ENCODE data around the gene PTPN11. TPM values are rescaled to one million over a fixed set of nuclear protein-coding genes. Genes with fewer than 3 reads are reported as not detected.

The PTPN11 gene
- polyA plus RNA-seq, 2 of the 4 experiments (the other 2 are of a cell fraction): 78.6 to 194 TPM

DNA sequence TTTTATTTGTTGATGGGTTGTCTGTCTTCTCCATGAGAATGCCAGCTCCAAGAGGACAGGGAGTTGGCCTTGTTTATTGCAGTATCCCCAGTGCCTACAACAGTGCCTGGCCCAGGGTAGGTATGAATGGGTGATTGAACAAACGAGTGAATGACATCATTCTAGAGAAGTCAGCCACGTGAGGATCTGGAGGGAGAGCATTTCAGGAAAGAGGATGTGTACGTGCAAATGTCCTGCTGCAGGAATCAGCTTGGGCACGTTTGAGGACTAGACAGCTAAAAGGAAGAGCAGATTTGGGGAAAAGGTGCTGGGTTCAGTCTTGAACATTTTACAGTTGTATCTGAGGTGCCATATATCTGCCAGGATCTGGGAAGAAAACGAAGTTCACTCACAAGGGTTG is 97.1 kb downstream of the PTPN11 start:
- POLR2A ChIA-PET: no interaction called here

DNA sequence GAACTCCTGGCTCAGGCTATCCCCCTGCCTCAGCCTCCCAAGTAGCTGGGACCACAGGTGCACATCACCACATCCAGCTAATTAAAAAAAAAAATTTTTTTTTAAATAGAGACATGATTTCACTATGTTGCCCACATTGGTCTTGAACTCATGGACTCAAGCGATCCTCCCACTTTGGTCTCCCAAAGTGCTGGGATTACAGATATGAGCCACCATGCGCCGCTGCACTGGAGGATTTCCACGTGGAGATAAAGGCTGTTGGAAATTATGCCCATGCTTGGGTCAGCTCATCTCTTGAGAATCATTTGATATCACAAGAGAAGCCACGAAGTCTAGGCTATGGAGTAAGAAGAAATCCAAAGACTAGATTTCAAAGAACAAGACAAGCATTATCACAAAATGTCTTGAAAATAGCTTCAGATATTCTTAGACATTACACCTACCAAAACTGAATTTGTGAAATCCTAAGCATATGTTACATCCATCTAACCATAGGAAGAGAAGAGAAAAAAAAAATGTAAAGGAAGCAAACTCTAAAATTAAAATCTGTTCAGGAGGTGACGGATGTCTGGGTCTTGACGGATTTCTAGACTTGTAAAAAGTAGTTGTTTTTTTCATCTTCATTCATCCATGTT is 99.1 kb downstream of the PTPN11 start:
- DNase-seq (ENCODE audit: low read depth in 1 of 2, low spot score in 1 of 2) (no peak), ATAC-seq (no peak), FAIRE-seq (no peak)
- Histone ChIP-seq H3K4me1 (no peaks in the 10 kb centered on the region), H3K4me3 (no peak overlapping the region), H3K27ac (no peak overlapping the region), H3K9me3 (no peaks in the 10 kb centered on the region), H3K4me2 (no peak overlapping the region)
- CTCF ChIA-PET: interaction anchor here (0.7 to 1.3 kb wide), 2 partner anchors 13 to 20 kb away, joined by 3 read pairs; no protein-coding TSS in a partner anchor
- 81% methylated on average over 7 of the region's 7 CpGs for WGBS (ENCODE audit: missing lambda C conversion rate)
- POLR2A ChIA-PET: no interaction called here
- TF ChIP-seq FOXS1 (CRISPR knock-in tag; IDR thresholded peaks at IDR 0.05) (no peak), HOXA7 (CRISPR knock-in tag; IDR thresholded peaks at IDR 0.05) (no peak), MAZ (IDR thresholded peaks at IDR 0.05; ENCODE audit: borderline replicate concordance, low read depth, low read length) (no peak), HOXB13 (CRISPR knock-in tag; IDR thresholded peaks at IDR 0.05; ENCODE audit: low read depth) (no peak), FOSB (CRISPR knock-in tag; IDR thresholded peaks at IDR 0.05) (no peak), POLR2AphosphoS2 (conservative IDR thresholded peaks at IDR 0.05; ENCODE audit: low read length) (no peak), FOSL2 (IDR thresholded peaks at IDR 0.05) (no peak), FOSL2 (CRISPR knock-in tag; IDR thresholded peaks at IDR 0.05) (no peak), KDM1A (IDR thresholded peaks at IDR 0.05; ENCODE audit: low read depth) (no peak), NFE2L2 (conservative IDR thresholded peaks at IDR 0.05; ENCODE audit: low read length) (no peak), GATA3 (IDR thresholded peaks at IDR 0.05; ENCODE audit: borderline replicate concordance) (no peak), ZNF302 (CRISPR knock-in tag; IDR thresholded peaks at IDR 0.05) (no peak), CHD2 (IDR thresholded peaks at IDR 0.05; ENCODE audit: low read length, partially characterized antibody) (no peak), CBX8 (IDR thresholded peaks at IDR 0.05) (no peak), ZSCAN20 (CRISPR knock-in tag; IDR thresholded peaks at IDR 0.05) (no peak), MYC (IDR thresholded peaks at IDR 0.05; ENCODE audit: borderline replicate concordance, low read length) (no peak), NR3C1 (IDR thresholded peaks at IDR 0.05) (no peak), SMC3 (IDR thresholded peaks at IDR 0.05) (no peak), NPAS2 (CRISPR knock-in tag; IDR thresholded peaks at IDR 0.05; ENCODE audit: borderline replicate concordance) (no peak), RNF2 (IDR thresholded peaks at IDR 0.05; ENCODE audit: borderline replicate concordance, low read depth) (no peak)
- TF ChIP-seq, protein P1, sequence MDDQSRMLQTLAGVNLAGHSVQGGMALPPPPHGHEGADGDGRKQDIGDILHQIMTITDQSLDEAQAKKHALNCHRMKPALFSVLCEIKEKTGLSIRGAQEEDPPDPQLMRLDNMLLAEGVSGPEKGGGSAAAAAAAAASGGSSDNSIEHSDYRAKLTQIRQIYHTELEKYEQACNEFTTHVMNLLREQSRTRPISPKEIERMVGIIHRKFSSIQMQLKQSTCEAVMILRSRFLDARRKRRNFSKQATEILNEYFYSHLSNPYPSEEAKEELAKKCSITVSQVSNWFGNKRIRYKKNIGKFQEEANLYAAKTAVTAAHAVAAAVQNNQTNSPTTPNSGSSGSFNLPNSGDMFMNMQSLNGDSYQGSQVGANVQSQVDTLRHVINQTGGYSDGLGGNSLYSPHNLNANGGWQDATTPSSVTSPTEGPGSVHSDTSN (IDR thresholded peaks at IDR 0.05): no peak

More for the DNA sequence above, 97.1 kb downstream of the PTPN11 start:
- Histone ChIP-seq H3K4me3 (no peak overlapping the region), H3K27ac (no peak overlapping the region), H3K9me3 (no peaks in the 10 kb centered on the region), H3K4me1 (no peaks in the 10 kb centered on the region), H3K4me2 (no peak overlapping the region)
- no peak for FAIRE-seq
- no peak for ATAC-seq
- TF ChIP-seq, protein P2, sequence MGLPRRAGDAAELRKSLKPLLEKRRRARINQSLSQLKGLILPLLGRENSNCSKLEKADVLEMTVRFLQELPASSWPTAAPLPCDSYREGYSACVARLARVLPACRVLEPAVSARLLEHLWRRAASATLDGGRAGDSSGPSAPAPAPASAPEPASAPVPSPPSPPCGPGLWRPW (IDR thresholded peaks at IDR 0.05): no peak
- TF ChIP-seq HOXB5 (CRISPR knock-in tag; IDR thresholded peaks at IDR 0.05) (no peak), FOSB (CRISPR knock-in tag; IDR thresholded peaks at IDR 0.05) (no peak), RCOR1 (IDR thresholded peaks at IDR 0.05; ENCODE audit: low read depth, low read length) (no peak), JUN (IDR thresholded peaks at IDR 0.05) (no peak), TP53 (CRISPR knock-in tag; IDR thresholded peaks at IDR 0.05) (no peak), KDM5A (IDR thresholded peaks at IDR 0.05) (no peak), CHD4 (IDR thresholded peaks at IDR 0.05; ENCODE audit: borderline replicate concordance) (no peak), ZFP36 (IDR thresholded peaks at IDR 0.05; ENCODE audit: borderline replicate concordance, partially characterized antibody) (no peak), CBX8 (IDR thresholded peaks at IDR 0.05) (no peak), GATA3 (IDR thresholded peaks at IDR 0.05; ENCODE audit: borderline replicate concordance) (no peak), POLR2AphosphoS2 (conservative IDR thresholded peaks at IDR 0.05; ENCODE audit: low read length) (no peak), EP300 (IDR thresholded peaks at IDR 0.05) (no peak)
- TF ChIP-seq, protein P3, sequence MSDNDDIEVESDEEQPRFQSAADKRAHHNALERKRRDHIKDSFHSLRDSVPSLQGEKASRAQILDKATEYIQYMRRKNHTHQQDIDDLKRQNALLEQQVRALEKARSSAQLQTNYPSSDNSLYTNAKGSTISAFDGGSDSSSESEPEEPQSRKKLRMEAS (IDR thresholded peaks at IDR 0.05): no peak
- TF ChIP-seq, protein P4, sequence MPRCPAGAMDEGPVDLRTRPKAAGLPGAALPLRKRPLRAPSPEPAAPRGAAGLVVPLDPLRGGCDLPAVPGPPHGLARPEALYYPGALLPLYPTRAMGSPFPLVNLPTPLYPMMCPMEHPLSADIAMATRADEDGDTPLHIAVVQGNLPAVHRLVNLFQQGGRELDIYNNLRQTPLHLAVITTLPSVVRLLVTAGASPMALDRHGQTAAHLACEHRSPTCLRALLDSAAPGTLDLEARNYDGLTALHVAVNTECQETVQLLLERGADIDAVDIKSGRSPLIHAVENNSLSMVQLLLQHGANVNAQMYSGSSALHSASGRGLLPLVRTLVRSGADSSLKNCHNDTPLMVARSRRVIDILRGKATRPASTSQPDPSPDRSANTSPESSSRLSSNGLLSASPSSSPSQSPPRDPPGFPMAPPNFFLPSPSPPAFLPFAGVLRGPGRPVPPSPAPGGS (IDR thresholded peaks at IDR 0.05): no peak
- TF ChIP-seq, protein P5, sequence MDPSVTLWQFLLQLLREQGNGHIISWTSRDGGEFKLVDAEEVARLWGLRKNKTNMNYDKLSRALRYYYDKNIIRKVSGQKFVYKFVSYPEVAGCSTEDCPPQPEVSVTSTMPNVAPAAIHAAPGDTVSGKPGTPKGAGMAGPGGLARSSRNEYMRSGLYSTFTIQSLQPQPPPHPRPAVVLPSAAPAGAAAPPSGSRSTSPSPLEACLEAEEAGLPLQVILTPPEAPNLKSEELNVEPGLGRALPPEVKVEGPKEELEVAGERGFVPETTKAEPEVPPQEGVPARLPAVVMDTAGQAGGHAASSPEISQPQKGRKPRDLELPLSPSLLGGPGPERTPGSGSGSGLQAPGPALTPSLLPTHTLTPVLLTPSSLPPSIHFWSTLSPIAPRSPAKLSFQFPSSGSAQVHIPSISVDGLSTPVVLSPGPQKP (IDR thresholded peaks at IDR 0.05; ENCODE audit: low read depth, low read length): no peak
- TF ChIP-seq, protein P6, sequence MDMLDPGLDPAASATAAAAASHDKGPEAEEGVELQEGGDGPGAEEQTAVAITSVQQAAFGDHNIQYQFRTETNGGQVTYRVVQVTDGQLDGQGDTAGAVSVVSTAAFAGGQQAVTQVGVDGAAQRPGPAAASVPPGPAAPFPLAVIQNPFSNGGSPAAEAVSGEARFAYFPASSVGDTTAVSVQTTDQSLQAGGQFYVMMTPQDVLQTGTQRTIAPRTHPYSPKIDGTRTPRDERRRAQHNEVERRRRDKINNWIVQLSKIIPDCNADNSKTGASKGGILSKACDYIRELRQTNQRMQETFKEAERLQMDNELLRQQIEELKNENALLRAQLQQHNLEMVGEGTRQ (IDR thresholded peaks at IDR 0.05): no peak
- TF ChIP-seq, protein P1 (IDR thresholded peaks at IDR 0.05): no peak
- WGBS (ENCODE audit: missing lambda C conversion rate): 56% methylated on average over 5 of the region's 5 CpGs
- CTCF ChIA-PET: no interaction called here
- no peak for DNase-seq (ENCODE audit: low read depth in 1 of 2, low spot score in 1 of 2)
